GM12873 (cell line): ENCODE results near the gene LSM6.

Experiments
- CTCF ChIP-seq: IDR thresholded peaks from 2 replicates; pipeline ENCODE4 v1.5.1; 2012; ENCODE audit warnings: low read depth, mild to moderate bottlenecking, moderate library complexity, low read length, control low read depth; ENCODE audit not compliant: insufficient read depth; ENCODE audit errors: missing control alignments

Gene LSM6

DNA sequence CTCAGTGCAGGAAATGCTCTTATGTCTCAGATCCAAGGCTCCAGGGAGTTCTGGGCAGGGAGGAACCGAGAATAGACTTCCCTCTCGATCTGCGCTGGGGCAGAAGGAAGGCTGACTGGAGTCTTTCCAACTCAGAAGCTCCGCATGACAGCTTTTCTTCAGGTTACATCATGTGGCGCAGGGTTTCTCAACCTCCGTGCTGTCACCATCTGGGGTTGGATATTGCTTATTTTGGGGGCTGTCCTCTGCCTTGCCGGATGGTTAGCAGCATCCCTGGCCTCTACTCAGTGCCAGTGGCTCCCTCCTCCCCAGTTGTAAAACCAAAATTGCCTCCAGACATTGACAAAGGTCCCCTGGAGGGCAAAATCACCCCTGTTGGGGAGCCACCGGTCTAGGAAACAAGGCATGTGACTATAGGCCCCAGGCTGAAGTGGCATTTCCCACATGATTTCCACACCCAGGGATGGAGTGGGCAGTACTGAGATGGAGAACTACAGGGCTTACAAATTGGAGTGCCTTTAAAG is 60.2 kb downstream of the LSM6 start:
- TF ChIP-seq CTCF, result no peak

- no peak for TF ChIP-seq CTCF
These were observed 60.7 kb downstream of the LSM6 start for GRCh38 chr4:146236216-146236615.

- no peak for TF ChIP-seq CTCF
These were observed 61.6 kb downstream of the LSM6 start for GRCh38 chr4:146237092-146237491.

DNA sequence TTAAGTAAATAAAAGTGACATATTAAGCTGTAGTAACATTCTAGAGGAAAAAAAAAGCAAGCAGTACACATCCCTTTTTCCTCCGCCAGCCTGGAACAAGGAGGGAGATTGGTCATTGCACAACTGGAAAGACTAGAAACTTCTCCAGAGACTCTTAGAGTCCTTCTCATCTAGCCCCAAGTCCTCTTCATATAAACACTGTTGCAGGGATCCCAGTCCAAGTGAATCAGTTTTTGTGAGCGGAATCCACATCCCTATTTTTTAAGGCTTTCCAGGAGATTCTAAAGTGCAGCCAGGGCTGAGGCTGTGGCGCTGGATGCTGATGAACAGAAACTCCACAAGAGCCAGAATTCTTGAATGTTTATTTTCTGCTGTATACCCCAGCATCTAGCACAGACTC is 62.6 kb downstream of the LSM6 start:
- TF ChIP-seq CTCF, result no peak
